HG02798 (cell line): Measurements from ENCODE around the gene ZNRF1.
"Not testable (repeated sequence)": the region's sequence is repeated elsewhere in the genome, so short reads cannot be mapped to it uniquely, and the experiment has no call there.

ENCODE experiments used
- ATAC-seq: cut with Tn5 transposase; IDR thresholded peaks from one replicate; pipeline ENCODE4 v1.9.1; 2021; ENCODE audit warnings: mild to moderate bottlenecking; ENCODE audit not compliant: unreplicated experiment, poor library complexity

Gene ZNRF1

DNA sequence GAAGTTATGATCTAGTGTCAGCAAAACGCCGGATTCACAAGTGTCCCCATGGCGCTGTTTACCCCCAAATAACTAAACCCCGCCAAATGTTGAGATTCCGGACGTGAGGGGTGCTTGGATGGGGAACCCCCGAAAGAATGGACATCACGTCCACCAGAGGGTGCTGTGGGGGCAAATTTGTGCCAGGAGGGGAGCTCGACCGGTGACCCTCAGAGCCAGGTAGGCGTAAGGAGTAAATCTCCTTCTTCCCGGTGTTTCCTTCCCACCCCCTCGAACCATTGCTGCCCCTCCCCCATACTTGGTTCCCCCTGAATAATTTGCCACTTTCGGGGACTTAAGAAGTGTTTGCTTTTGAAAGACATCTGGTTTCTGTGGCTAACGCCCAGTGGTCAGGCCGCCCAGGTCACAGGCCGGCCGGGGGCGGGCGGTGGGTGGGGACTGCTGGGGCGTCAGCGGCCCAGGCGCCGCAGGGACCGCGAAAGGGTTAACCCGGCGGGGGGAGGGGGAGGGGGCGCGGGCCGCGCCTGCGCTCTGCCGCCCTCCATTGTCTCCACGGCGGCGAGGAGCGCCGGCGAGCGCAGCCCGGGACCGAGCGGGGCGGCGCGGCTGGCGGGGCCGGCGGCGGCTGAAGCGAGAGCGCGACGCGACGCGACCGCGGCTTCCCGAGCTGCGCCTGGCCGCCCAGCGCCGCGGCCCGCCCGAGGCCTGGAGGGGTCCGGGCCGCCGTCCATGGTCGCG is at the start of gene ZNRF1:
ZNRF1 (plus strand) TSS at position 544 of the 738 bp plus-strand sequence. CDS start 648 bp downstream, outside the sequence.
- peak; percentile 70 for ATAC-seq

DNA sequence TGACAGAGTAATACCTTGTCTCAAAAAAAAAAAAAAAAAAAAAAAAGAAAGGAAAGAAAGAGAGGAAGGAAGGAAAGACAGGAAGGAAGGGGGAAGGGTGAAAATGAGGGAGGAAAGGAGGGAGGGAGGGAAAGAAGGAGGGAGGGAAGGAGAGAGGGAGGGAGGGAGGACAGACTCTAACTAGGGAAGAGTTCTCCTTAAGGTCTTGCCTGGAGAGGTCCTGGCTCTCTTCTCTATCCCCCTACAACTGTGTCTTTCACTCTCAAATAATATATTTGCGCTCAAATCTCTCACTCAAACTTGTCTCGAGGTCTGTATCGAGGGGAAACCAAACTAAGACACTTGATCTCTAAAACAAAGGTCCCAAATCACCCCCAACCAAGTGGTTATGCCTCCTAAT is 49.5 kb upstream of the ZNRF1 start:
- ATAC-seq: no peak

DNA sequence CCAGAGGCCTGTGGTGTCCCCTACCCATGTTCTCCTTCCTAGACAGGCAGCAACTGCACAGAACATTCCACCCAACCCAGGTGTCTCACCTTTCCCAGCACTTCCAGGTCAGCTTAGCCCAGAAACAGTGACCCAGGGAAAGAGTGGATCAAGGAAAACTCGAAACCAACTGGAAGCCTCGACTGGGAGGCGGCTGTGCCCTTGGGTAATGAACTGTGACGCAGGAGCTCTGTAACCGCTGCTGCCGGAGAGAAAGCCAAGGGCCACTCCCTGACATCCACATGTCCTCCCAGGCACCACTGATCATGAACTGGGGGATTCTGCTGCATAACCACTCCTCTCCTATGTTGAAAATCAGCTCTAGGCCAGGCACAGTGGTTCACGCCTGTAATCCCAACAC is 48.3 kb upstream of the ZNRF1 start:
- ATAC-seq: no peak

DNA sequence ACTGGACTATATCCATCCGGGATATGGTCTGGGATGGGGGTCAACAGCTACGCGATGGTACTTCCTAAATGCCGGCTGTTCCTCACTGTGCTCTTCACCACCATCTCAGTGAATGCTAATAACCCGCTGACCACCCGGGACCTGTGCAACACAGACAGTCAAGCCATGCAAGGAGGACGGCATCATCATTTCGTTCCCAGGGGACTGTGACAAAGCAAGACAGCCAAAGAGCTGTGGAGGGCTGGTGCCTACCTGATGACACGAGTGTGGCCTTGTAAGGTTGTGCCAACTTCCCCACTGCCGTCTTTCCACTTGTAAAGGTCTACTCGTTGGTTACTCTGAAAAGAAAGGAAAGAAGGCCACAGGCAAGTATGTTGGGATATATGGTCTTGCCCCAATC is 47.6 kb upstream of the ZNRF1 start:
- no peak for ATAC-seq

DNA sequence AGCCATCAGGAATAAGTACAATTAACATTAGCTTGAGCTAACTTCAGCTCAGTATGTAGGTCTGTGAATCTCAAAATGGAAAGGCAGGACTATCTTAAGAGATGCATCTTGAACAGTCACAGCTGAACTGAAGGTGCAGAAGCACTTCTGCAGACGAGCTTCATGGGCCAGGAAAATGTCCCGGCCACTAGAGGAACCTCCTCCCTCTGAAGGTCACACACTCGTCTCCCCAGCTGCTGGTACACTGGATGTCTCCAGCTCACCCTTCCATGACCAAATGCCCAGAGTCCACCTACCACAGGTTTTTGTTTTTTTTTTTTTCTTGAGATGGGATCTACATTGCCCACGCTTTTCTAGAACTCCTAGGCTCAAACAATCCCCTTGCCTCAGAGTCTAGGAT is 47.1 kb upstream of the ZNRF1 start:
- no peak for ATAC-seq

- no peak for ATAC-seq
Measured at GRCh38 chr16:74954763-74955162, 44.1 kb upstream of the ZNRF1 start.

DNA sequence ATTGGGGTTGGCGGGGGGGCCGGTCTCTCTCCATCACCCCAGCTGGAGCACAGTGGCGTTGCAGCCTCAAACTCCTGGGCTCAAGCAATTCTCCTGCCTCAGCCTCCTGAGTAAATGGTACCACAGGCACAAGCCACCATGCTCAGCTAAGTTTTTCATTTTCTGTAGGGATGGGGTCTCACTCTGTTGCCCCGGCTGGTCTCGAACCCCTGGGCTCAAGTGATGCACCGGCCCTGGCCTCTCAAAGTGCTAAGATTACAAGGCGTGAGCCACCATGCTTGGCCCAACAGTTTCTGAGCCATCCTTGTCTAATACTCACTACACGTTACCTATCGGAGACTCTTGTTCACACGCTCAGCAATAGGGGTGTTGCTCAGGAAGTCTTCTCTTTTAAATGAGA is 25.5 kb upstream of the ZNRF1 start:
- ATAC-seq: no peak

- ATAC-seq: no peak
Measured at GRCh38 chr16:74975591-74975990, 23.2 kb upstream of the ZNRF1 start.

DNA sequence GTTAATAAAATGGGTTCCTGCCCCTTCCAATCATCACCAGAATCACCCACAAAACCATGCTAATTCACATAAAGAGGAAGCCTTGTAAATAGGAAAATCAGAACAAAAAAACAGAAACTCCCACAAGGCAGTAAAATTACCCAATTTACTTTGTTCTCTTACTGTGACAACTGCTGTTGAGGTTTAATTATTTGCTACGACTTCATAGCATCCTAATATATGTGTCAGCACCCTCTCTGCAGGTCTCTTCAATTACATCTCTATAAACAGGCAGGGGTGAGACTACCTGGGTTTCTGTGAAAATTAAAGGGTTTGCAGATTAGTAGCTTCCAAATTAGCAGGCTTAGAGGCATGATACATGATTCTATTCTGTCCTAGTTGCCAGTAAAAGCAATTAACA is 16.6 kb upstream of the ZNRF1 start:
- ATAC-seq: no peak

DNA sequence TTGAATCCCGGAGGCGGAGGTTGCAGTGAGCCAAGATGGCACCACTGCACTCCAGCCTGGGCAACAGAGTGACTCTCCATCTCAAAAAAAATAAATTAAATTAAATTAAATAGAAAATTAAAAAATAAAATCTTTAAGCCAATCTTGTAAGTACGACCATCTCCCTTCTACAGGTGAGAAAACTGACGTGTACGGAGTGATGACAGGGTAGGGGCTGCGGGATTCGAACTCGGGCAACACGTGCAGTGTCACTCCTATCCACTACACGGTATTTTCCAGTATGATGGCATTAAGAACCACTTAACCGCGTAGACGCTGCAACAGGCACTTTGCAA is 14.7 kb upstream of the ZNRF1 start:
- ATAC-seq: no peak

DNA sequence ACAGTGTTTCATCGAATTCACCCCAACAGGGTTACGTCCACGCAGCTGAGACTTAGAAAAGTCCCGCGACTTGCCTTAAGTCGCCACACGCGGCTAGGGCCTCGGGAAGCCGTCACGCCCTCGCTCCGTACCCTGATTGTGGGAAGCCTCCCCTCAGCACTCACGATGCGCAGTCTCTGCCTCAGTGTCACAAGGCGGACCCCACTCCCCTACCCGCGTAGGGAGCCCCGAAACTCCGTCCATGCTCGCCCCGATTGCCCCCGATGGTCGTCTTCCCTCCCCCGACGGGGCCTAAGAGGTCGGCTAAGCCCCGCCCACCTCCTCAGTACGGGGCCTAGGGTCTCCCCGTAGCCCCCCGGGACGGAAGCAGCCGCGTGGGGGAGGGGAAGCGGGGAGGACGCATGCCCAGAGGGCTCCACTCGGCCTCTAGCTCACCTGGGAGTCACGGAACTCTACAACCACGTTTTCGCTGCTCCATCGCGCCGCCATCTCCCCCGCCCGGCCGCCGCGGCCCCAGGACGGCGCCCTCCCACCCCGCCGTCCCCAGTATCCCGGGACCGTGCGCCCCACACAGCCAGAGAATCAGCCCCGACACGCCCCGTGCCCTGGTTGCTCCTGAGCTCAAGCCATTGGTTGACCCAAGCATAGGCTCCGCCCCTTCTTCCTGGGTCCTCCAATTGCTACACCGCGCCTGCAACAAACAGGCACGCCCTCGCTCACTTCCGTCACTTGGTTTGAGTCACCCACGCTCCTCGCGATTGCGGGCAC is 14.1 kb upstream of the ZNRF1 start, which contains the start of gene WDR59:
WDR59 (minus strand) TSS at position 595 of the 768 bp plus-strand sequence; CDS start at position 489, 106 bp downstream.
- peak; percentile 100 for ATAC-seq

DNA sequence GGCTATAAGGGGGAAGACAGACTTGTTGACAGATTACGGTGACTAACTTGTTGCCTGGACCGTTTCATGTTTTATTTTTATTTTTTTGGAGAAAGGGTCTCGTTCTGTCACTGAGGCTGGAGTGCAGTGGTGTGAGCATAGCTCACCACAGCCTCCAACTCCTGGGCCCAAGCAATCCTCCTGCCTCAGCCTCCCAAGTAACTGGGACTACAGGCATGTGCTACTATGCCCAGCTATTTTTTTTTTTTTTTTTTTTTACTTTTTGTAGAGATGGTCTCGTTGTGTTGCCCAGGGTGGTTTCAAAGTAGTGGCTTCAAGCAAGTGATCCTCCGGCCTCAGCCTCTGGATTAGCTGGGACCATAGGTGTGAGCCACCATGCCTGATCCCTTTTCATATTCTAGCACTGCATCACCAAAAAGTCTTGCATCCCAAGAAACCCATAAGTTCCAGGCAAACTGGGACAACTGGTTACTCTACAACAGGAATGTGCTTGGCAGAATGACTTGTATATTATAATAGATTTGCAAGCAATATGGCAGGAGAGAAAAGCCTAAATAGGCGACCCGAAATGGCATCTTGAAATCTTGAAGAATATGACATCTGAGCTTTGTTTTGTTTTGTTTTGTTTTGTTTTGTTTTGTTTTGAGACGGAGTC is 11.7 kb upstream of the ZNRF1 start:
- ATAC-seq: no peak

DNA sequence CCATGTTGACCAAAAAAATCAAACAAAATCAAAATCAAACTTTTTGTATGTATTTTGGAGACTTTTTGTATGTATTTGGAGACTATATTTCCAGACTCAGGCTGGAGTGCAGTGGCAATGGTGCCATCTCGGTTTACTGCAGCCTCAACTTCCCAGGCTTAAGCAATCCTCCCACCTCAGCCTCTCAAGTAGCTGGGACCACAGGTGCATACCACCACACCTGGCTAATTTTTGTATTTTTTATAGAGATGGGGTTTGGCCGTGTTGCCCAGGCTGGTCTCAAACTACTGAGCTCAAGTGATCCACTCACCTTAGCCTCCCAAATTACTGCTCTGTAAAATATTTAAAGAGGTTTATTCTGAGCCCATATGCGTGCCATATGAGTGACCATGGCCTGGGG is 9.0 kb upstream of the ZNRF1 start:
- ATAC-seq: not testable (repeated sequence)

GRCh38 chr16:74990832-74991231 is 8.0 kb upstream of the ZNRF1 start:
- no peak for ATAC-seq

GRCh38 chr16:74991268-74991592 is 7.6 kb upstream of the ZNRF1 start:
- no peak for ATAC-seq

GRCh38 chr16:74991593-74992403 is 7.0 kb upstream of the ZNRF1 start:
- no peak for ATAC-seq

DNA sequence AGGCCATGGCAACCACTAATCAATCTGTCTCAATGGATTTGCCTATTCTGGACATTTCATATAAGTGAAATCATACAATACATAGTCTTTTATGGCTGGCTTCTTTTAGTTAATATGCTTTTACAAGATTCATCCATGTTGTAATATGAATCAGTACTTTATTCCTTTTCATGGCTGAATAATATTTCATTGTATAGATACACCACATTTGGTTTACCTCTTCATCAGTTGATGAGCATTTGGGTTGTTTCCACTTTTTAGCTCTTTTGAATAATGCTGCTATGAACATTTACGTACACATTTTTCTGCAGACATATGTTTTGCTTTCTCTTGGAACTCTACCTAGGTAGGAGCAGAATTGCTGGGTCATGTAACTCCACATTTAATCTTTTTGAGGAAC is 2.8 kb upstream of the ZNRF1 start:
- no peak for ATAC-seq

DNA sequence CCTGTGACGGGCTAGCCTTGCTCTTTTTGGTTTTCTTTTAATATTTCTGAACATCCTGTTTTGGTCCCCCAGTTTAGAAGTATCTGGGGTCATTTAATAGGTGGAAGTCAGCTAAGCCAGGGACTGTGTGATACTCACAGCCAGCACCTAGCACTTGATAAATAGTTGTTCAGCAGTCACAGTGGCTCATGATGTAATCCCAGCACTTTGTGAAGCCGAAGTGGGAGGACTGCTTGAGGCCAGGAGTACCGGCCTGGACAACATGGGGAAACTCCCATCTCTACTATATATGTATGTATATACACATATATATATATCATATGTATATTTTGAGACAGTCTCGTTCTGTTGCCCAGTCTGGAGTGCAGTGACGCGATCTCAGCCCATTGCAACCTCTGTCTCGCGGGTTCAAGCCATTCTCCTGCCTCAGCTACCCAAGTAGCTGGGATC is 1.8 kb upstream of the ZNRF1 start:
- ATAC-seq: no peak

DNA sequence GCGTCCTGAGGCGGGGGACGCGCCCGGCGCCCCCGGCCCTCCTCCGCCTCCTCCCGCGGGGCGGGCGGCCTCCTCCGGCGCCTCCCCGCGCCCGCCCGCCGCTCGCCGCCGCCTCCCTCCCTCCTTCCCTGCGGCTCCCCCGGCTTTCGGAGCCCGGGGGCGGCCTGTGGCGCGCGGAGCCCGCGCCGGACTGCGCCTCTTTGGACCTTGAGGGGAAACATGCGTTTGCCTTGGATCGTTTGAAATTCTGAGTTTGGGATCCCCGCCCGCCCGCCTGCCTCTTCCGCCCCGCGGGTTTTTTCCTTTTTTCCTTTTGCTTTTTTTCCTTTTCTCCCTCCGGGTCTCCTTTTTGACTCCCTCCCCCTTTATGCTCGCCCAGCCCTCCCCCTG is 390 bp downstream of the ZNRF1 start:
- ATAC-seq: peak; percentile 50

DNA sequence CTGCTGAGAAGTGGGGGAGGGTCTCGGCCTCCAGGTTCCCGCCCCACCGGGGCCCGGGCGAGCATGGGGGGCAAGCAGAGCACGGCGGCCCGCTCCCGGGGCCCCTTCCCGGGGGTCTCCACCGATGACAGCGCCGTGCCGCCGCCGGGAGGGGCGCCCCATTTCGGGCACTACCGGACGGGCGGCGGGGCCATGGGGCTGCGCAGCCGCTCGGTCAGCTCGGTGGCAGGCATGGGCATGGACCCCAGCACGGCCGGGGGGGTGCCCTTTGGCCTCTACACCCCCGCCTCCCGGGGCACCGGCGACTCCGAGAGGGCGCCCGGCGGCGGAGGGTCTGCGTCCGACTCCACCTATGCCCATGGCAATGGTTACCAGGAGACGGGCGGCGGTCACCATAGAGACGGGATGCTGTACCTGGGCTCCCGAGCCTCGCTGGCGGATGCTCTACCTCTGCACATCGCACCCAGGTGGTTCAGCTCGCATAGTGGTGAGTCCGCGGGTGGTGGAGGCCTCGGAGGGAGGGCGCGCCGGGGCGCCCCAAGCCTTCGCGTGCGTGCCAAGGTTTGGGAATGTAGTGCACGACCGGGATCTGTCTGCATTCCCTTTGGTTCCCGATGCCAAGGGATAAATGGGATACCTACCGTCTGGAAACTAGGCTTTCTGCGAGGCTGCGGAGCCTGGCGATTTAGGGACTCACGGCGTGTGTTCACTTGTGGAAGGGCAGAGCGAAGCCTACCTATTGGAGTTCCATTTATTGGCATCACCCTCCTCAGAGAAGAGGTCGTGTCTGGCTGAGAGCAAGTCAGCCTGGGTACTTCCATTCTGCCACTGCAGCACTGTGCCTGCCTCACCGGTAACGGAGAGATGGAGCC is 1.0 kb downstream of the ZNRF1 start:
- no peak for ATAC-seq
